ENCODE data around the gene YWHAG. TPM values are rescaled to one million over a fixed set of nuclear protein-coding genes. Genes with fewer than 3 reads are reported as not detected.
A peak's percentile ranks its signal among the peaks of the same experiment; 100 is the strongest.

The YWHAG gene
- total RNA-seq, 4 donors from 2014 or later = 52.8 to 97.7 (median 66.3) TPM

- H3K36me3 ChIP-seq = no peaks in the 10 kb centered on the region
- H3K27ac ChIP-seq = no peak overlapping the region
- 83 to 85% methylated on average over 13 of the region's 13 CpGs for WGBS, 2 donors
- no peaks in the 10 kb centered on the region for H3K27me3 ChIP-seq
- no peaks in the 10 kb centered on the region for H3K9me3 ChIP-seq
- H3K4me1 ChIP-seq = peaks cover 8 to 23% (median 16%) of the 10 kb centered on the region in 3 donors
- intact Hi-C loops (cut with DNase I) = no loop called here
- TF ChIP-seq POLR2A (IDR thresholded peaks at IDR 0.05) = no peak
- TF ChIP-seq CTCF (IDR thresholded peaks at IDR 0.05) = no peak
- DNase-seq = no peak
- H3K4me3 ChIP-seq = no peak overlapping the region
Measured at GRCh38 chr7:76383089-76383944, 24.5 kb upstream of the YWHAG start.

GRCh38 chr7:76381814-76382213 lies 23.0 kb upstream of the YWHAG start:
- Histone ChIP-seq H3K36me3 (no peaks in the 10 kb centered on the region), H3K4me3 (no peak overlapping the region), H3K27ac (no peak overlapping the region), H3K27me3 (no peaks in the 10 kb centered on the region), H3K4me1 (peaks cover 8 to 23% (median 16%) of the 10 kb centered on the region in 3 donors), H3K9me3 (no peaks in the 10 kb centered on the region)
- 93 to 96% methylated on average over 7 of the region's 7 CpGs for WGBS, 2 donors
- no peak for DNase-seq
- TF ChIP-seq CTCF (IDR thresholded peaks at IDR 0.05) = no peak
- no peak for TF ChIP-seq POLR2A (IDR thresholded peaks at IDR 0.05)
- intact Hi-C loops (cut with DNase I) = no loop called here

- H3K27me3 ChIP-seq = no peaks in the 10 kb centered on the region
- WGBS, 2 donors = 59 to 70% methylated on average over 5 to 7 of the region's 7 CpGs
- no peaks in the 10 kb centered on the region for H3K9me3 ChIP-seq
- no peaks in the 10 kb centered on the region for H3K36me3 ChIP-seq
- H3K4me1 ChIP-seq = peaks cover 8 to 23% (median 16%) of the 10 kb centered on the region in 3 donors
- H3K4me3 ChIP-seq = peak overlapping the region in 3 of 4 donors; percentile 43 to 67 (median 43)
- no peak for TF ChIP-seq CTCF (IDR thresholded peaks at IDR 0.05)
- TF ChIP-seq POLR2A (IDR thresholded peaks at IDR 0.05) = no peak
- H3K27ac ChIP-seq = peak overlapping the region; percentile 88 to 98 (median 94)
- DNase-seq = no peak
- intact Hi-C loops (cut with DNase I) = no loop called here
Measured at GRCh38 chr7:76380623-76380966, 21.8 kb upstream of the YWHAG start.

GRCh38 chr7:76377186-76377918 lies 18.6 kb upstream of the YWHAG start:
- H3K27ac ChIP-seq = no peak overlapping the region
- WGBS, 2 donors = 78 to 79% methylated on average over 6 to 8 of the region's 9 CpGs
- TF ChIP-seq POLR2A (IDR thresholded peaks at IDR 0.05) (no peak), CTCF (IDR thresholded peaks at IDR 0.05) (no peak)
- H3K36me3 ChIP-seq = no peaks in the 10 kb centered on the region
- intact Hi-C loops (cut with DNase I) = no loop called here
- peaks cover 8 to 36% (median 24%) of the 10 kb centered on the region in 3 donors for H3K4me1 ChIP-seq
- no peaks in the 10 kb centered on the region for H3K9me3 ChIP-seq
- no peaks in the 10 kb centered on the region for H3K27me3 ChIP-seq
- no peak for DNase-seq
- no peak overlapping the region for H3K4me3 ChIP-seq

- DNase-seq = no peak
- peaks cover 2 to 27% (median 17%) of the 10 kb centered on the region in 3 donors for H3K4me1 ChIP-seq
- H3K27ac ChIP-seq = no peak overlapping the region
- no peak overlapping the region for H3K4me3 ChIP-seq
- no peaks in the 10 kb centered on the region for H3K36me3 ChIP-seq
- H3K27me3 ChIP-seq = no peaks in the 10 kb centered on the region
- TF ChIP-seq POLR2A (IDR thresholded peaks at IDR 0.05) (no peak), CTCF (IDR thresholded peaks at IDR 0.05) (no peak)
- H3K9me3 ChIP-seq = no peaks in the 10 kb centered on the region
- intact Hi-C loops (cut with DNase I) = no loop called here
- WGBS, 2 donors = 77 to 96% methylated on average over 5 of the region's 9 CpGs
Measured at GRCh38 chr7:76375251-76375650, 16.5 kb upstream of the YWHAG start.

Measured in esophagus squamous epithelium (tissue), 5 donors.